ENCODE results near the gene ARHGEF40. TPM values are rescaled to one million over a fixed set of nuclear protein-coding genes. Genes with fewer than 3 reads are reported as not detected.

The ARHGEF40 gene
- polyA plus RNA-seq, 1 donor (not counting 4 experiments of a cell fraction or from before 2014, with no cell fraction given): 8.7 TPM

- Histone ChIP-seq H3K9me3 (ENCODE audit: control insufficient read depth, low read depth, low read length) (no peaks in the 10 kb centered on the region), H3K4me3 (ENCODE audit: control insufficient read depth in 2 of 3, extremely low read depth in 1 of 3, insufficient read depth in 2 of 3, low read depth in 1 of 3, low read length in 3 of 3) (no peak overlapping the region), H3K4me1 (ENCODE audit: control insufficient read depth, extremely low read depth, insufficient read depth, low read length) (peaks cover 51% of the 10 kb centered on the region), H2AFZ (ENCODE audit: control insufficient read depth, low read length) (peak overlapping the region; percentile 73), H3K4me2 (ENCODE audit: control insufficient read depth, extremely low read depth, insufficient read depth, low read depth, low read length) (peak overlapping the region; percentile 5), H3K79me2 (ENCODE audit: control insufficient read depth, insufficient read depth, low read length) (peaks cover 12% of the 10 kb centered on the region), H3K27me3 (ENCODE audit: control insufficient read depth, extremely low read depth, insufficient read depth, low read length) (no peaks in the 10 kb centered on the region), H3K27ac (ENCODE audit: control insufficient read depth, insufficient read depth, low read length) (no peak overlapping the region), H3K9me1 (ENCODE audit: control insufficient read depth, extremely low read depth, insufficient read depth, low read length) (no peaks in the 10 kb centered on the region), H3K36me3 (ENCODE audit: control insufficient read depth in 2 of 2, extremely low read depth in 1 of 2, insufficient read depth in 2 of 2, low read length in 2 of 2) (no peaks in the 10 kb centered on the region), H3K9ac (ENCODE audit: control insufficient read depth, extremely low read depth, insufficient read depth, low read length) (no peak overlapping the region), H4K20me1 (ENCODE audit: control insufficient read depth, extremely low read depth, insufficient read depth, low read length) (no peaks in the 10 kb centered on the region)
- TF ChIP-seq, protein P1, sequence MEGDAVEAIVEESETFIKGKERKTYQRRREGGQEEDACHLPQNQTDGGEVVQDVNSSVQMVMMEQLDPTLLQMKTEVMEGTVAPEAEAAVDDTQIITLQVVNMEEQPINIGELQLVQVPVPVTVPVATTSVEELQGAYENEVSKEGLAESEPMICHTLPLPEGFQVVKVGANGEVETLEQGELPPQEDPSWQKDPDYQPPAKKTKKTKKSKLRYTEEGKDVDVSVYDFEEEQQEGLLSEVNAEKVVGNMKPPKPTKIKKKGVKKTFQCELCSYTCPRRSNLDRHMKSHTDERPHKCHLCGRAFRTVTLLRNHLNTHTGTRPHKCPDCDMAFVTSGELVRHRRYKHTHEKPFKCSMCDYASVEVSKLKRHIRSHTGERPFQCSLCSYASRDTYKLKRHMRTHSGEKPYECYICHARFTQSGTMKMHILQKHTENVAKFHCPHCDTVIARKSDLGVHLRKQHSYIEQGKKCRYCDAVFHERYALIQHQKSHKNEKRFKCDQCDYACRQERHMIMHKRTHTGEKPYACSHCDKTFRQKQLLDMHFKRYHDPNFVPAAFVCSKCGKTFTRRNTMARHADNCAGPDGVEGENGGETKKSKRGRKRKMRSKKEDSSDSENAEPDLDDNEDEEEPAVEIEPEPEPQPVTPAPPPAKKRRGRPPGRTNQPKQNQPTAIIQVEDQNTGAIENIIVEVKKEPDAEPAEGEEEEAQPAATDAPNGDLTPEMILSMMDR (optimal IDR thresholded peaks at IDR 0.05 in 1 of 3, IDR thresholded peaks at IDR 0.05 in 1 of 3, conservative IDR thresholded peaks at IDR 0.05 in 1 of 3; ENCODE audit: extremely low read depth in 1 of 3, insufficient read depth in 2 of 3, low read length in 3 of 3): no peak
- dilution Hi-C loops (cut with MboI; ENCODE audit: extremely low pct_ligation_motif_present, low sequenced_read_pairs): no loop called here
- no peak for DNase-seq (ENCODE audit: low read depth, low spot score)
- peak; percentile 46 for FAIRE-seq
Observed at GRCh38 chr14:21038441-21039422, 31.4 kb upstream of the ARHGEF40 start.

- DNase-seq (ENCODE audit: low read depth, low spot score) (no peak), FAIRE-seq (peak; percentile 73)
- Histone ChIP-seq H3K9me3 (ENCODE audit: control insufficient read depth, low read depth, low read length) (no peaks in the 10 kb centered on the region), H2AFZ (ENCODE audit: control insufficient read depth, low read length) (peak overlapping the region; percentile 11), H3K36me3 (ENCODE audit: control insufficient read depth in 2 of 2, extremely low read depth in 1 of 2, insufficient read depth in 2 of 2, low read length in 2 of 2) (no peaks in the 10 kb centered on the region), H3K4me2 (ENCODE audit: control insufficient read depth, extremely low read depth, insufficient read depth, low read depth, low read length) (peak overlapping the region; percentile 9), H3K4me3 (ENCODE audit: control insufficient read depth in 2 of 3, extremely low read depth in 1 of 3, insufficient read depth in 2 of 3, low read depth in 1 of 3, low read length in 3 of 3) (no peak overlapping the region), H3K4me1 (ENCODE audit: control insufficient read depth, extremely low read depth, insufficient read depth, low read length) (peaks cover 53% of the 10 kb centered on the region), H3K9me1 (ENCODE audit: control insufficient read depth, extremely low read depth, insufficient read depth, low read length) (no peaks in the 10 kb centered on the region), H3K27me3 (ENCODE audit: control insufficient read depth, extremely low read depth, insufficient read depth, low read length) (no peaks in the 10 kb centered on the region), H3K27ac (ENCODE audit: control insufficient read depth, insufficient read depth, low read length) (no peak overlapping the region), H4K20me1 (ENCODE audit: control insufficient read depth, extremely low read depth, insufficient read depth, low read length) (no peaks in the 10 kb centered on the region), H3K79me2 (ENCODE audit: control insufficient read depth, insufficient read depth, low read length) (peaks cover 12% of the 10 kb centered on the region), H3K9ac (ENCODE audit: control insufficient read depth, extremely low read depth, insufficient read depth, low read length) (no peak overlapping the region)
- TF ChIP-seq, protein P1 (optimal IDR thresholded peaks at IDR 0.05 in 1 of 3, IDR thresholded peaks at IDR 0.05 in 1 of 3, conservative IDR thresholded peaks at IDR 0.05 in 1 of 3; ENCODE audit: extremely low read depth in 1 of 3, insufficient read depth in 2 of 3, low read length in 3 of 3): peak; percentile 67 to 73 (median 72)
- TF ChIP-seq EZH2 (IDR thresholded peaks at IDR 0.05; ENCODE audit: low read length): no peak
- dilution Hi-C loops (cut with MboI; ENCODE audit: extremely low pct_ligation_motif_present, low sequenced_read_pairs): no loop called here
Observed at GRCh38 chr14:21039585-21040369, 30.3 kb upstream of the ARHGEF40 start.
